Left colon (tissue), 2 donors: Measurements from ENCODE around the gene SET. TPM values are rescaled to one million over a fixed set of nuclear protein-coding genes. Genes with fewer than 3 reads are reported as not detected.

Experiments
- total RNA-seq, 2 donors: library from RNA; stranded (reverse); fragmentation: NEBNext Ultra II Directional; extraction: Animal tissue kit (Norgen Biotek cat#: 25700); gene quantifications; one replicate each; pipeline ENCODE4 v1.2.1, GENCODE V29; 2021
- donor health status: DM: no; HTN: no; CAD: no.
- donor health status: DM: yes; HTN: yes; CAD: no.

SET gene
- total RNA-seq, 2 donors from 2014 or later: 153 to 193 TPM

Other genes starting within 250 kb of the SET start
- gene ODF2, start 233.2 kb upstream of the SET start, total RNA-seq: 10 to 100 TPM; 13.8 to 16.5 TPM
- gene GLE1, start 184.5 kb upstream of the SET start, total RNA-seq: 10 to 100 TPM; 26.6 to 34.5 TPM
- gene SPTAN1, start 136.6 kb upstream of the SET start, total RNA-seq: 100 to 1,000 TPM; 248 to 277 TPM
- 10 to 100 TPM; 34.8 to 51.5 TPM for gene DYNC2I2, start 32.4 kb upstream of the SET start, total RNA-seq
- gene PKN3, start 13.3 kb downstream of the SET start, total RNA-seq: 1 to 10 TPM; 4.2 to 5.4 TPM
- gene ZDHHC12, start 34.9 kb downstream of the SET start, total RNA-seq: 10 to 100 TPM; 76.2 to 82.5 TPM
- 10 to 100 TPM; 53.0 to 62.0 TPM for gene ZER1, start 82.7 kb downstream of the SET start, total RNA-seq
- 10 to 100 TPM; 21.9 to 24.4 TPM for gene TBC1D13, start 98.0 kb downstream of the SET start, total RNA-seq
- 10 to 100 TPM; 46.5 to 63.0 TPM for gene ENDOG, start 129.3 kb downstream of the SET start, total RNA-seq
- 10 to 100 TPM; 32.3 to 33.3 TPM for gene SPOUT1, start 140.6 kb downstream of the SET start, total RNA-seq
- gene KYAT1, start 192.7 kb downstream of the SET start, total RNA-seq: 1 to 10 TPM; 2.1 TPM
- gene LRRC8A, start 192.9 kb downstream of the SET start, total RNA-seq: 10 to 100 TPM; 21.8 to 38.3 TPM
- gene PHYHD1, start 231.8 kb downstream of the SET start, total RNA-seq: 1 to 10 TPM; 1.5 to 7.1 TPM